Measurements from ENCODE around the gene RAD51B. TPM values are rescaled to one million over a fixed set of nuclear protein-coding genes. Genes with fewer than 3 reads are reported as not detected.

The RAD51B gene
- polyA plus RNA-seq, 4 donors: 10.6 to 13.2 (median 11.3) TPM

DNA sequence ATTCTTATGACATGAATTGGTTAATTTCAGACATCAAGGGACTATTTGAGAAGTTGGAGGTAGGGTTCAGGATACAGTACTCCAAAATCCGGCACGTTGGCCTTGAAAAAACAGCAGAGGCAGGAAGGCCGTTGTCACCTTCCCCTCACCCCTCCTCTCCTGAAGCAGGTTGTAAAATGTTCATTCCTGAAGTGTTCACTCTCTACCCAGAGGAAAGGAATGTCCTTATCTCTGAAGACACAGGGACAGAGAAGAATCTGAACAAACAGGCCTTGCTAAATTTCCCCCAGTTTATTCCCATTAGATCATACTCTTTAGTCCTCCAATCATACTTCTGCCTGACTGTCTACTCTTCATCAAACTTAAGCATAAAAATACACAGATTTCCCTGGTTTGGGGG is 659.7 kb downstream of the RAD51B start:
- no peak for DNase-seq (ENCODE audit: low read depth in 4 of 4, low spot score in 2 of 4)

DNA sequence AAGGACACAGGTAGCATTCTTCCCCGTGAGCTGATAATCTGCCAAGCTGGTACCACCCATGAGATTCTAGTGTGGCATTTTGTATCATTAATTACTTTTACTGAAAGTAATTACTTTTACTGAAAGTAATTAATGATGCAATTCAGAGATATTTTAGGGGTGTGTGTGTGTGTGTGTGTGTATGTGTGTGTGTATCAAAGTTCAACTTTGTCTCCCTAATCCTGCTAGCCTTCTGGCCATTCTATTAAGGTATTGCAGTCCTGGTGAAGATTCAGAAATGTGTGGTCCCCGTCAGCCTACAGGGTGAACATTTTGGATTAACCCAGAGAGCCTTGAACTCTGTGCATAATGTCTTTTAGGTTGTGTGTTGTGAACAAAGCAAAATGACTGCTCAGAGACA is 662.4 kb downstream of the RAD51B start:
- DNase-seq (ENCODE audit: low read depth in 4 of 4, low spot score in 2 of 4): no peak

DNA sequence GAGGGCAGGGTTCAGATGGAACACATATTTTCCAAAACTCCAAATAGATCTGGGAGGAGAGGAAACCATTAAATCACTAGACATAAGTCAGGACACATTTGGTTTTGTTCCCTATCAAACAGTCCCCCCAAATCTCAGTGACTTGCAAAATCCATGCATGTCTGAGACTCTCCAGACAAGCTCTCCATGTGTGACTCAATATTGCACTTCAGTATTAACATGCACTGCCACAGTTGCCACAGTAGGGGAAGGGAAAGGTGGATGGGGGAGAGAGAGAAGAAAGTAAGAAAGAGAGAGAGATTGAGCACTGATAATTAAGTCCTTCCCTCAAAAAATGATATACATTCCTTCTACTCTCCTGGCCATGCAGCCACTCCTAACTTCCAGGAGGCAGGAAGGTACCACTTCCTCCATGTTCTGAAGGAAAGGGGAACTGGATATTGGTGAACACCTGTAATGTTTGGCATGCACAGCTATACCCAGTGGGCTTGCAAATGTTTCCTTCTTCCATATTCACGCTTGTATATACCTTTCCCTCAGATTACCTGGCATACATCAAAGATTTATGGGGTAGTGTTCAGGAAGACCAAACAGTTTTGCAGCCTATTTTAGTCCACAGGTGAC is 663.3 kb downstream of the RAD51B start:
- DNase-seq (ENCODE audit: low read depth in 4 of 4, low spot score in 2 of 4): no peak

DNA sequence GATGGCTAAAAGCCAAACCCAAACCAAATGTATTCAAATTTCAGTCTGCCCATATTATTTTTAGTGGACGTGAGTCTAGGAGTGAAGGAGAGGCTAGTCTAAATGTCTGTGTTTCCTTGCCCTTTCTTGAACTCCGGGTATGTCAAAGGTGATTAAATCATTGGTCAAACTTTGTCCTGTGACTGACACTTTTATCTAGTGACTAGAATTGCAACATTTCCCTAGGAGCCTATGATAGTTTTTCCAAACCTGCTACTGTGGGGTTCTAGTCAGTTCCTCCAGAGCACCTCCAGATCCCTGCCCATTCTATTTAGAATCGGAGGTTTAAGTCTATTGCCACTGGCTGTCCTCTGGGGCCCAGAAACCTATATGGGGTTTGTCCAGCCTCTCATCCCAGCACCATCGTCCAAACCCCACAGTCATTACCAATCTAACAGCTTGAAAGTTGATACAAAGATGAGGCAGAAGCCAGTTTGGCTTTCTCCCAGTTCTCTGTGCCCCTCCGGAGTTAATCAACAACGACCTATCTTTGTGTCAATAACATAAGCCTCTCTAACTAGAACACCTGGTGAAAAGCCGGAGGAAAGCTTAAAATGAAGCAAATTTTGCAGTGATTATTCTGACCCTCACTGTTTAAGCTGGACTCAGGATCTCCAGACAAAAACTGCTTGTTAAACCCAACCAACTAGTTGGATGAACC is 666.6 kb downstream of the RAD51B start:
- no peak for DNase-seq (ENCODE audit: low read depth in 4 of 4, low spot score in 2 of 4)

DNA sequence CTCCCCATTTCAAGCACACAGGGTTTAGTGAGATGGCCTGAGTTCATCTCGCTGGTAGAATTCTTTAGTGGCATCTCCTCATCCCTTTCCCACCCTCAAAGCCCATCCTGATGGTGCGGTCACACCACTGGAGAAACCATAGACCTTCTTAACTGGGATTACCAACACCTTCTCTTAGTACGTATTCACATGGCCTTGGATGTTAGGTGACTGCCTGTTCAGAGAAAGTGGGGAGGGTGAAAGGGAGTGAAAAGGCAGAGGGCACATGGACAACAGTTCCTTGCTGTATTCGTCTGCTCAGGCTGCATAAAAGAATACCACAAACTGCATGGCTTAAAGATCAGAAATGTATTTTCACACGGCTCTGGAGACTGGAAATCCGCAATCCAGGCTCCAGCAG is 667.2 kb downstream of the RAD51B start:
- no peak for DNase-seq (ENCODE audit: low read depth in 4 of 4, low spot score in 2 of 4)

DNA sequence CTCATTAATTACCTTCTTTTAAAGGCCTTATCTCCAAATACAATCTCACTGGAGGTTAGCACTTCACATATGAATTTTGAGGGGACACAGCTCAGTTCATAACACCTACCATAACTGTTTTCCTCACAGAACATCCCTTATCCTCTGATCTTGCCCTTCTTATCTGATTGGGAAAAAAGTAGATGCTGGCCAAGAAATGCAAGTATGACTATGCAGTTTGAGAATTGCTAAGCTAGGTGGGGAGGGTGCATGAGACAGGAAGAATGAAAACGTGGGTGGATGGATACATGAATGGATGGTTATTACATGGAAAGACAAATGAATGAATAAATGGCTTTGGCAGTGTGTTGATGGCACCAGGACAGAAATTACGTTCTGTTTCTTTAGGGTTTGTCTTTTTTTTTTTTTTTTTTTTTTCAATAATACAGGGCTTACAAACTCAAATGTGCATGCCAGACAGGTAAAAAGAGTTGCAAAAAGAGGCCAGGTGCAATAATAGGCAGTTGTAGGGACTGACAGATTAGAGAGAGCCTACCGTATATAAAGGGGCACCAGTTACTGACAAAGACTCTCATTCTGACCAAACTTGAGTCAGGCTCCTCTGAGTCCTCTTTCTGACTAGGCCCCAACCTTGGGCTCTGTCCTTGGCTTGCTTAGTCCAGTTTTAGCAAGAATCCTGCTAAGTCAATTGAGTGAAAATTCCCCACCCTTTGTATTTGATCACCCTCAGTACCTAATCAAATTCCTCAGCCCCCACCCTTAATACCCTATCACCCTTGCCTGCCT is 668.4 kb downstream of the RAD51B start:
- no peak for DNase-seq (ENCODE audit: low read depth in 4 of 4, low spot score in 2 of 4)

DNA sequence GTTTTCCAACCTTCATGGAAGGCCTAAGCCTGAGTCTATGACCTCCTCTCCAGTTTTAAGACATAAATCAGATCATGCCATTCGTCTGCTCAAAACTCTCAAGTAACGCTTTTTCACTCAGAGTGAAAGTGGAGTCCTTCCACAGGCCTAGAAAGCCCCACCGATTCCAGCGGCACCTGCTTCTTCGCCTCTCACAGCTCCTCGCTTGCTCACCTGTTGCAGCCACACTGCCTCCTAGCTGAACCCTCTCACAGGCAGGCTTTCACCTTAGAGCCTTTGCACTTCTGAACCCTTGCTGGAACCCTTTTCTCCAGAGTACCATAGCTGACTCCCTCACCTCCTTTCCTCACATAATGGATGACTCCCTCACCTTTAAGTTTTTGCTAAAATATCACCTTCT is 672.2 kb downstream of the RAD51B start:
- DNase-seq (ENCODE audit: low read depth in 4 of 4, low spot score in 2 of 4): no peak

DNA sequence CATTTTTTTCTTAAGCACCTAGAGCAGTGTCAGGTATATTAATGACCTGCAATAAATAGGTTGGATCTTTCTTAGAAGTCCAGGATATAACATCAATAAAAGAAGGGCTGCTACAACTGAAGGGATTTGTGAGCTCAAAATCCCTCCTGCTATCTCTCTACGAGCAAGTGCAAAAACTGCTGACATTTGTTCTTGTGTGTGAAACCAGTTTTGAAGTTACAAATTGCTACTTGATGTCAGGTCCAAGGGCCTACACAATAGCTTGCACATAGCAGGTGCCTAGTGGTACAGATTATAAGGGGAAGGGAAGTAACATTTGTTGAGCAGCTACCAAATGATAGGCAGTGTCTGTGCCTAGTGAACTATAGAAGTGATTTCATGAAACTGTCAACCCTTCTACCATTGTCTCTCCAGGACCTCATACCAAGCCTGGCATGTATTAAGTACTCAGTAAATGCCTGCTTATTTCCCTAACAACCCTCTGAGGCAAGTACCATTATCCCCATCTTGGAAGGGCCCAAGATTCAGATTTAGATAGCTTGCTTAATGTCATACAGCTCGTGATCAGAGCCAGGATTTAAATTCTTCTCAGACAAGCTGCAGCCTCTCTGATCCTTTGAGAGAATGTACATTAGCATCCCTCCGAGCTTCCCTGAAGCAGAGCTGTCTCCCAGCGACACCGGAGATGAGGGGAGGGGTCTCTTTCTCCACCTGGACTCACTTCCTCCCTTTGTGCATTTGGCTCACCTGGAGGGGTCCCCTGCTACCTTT is 673.0 kb downstream of the RAD51B start:
- no peak for DNase-seq (ENCODE audit: low read depth in 4 of 4, low spot score in 2 of 4)

DNA sequence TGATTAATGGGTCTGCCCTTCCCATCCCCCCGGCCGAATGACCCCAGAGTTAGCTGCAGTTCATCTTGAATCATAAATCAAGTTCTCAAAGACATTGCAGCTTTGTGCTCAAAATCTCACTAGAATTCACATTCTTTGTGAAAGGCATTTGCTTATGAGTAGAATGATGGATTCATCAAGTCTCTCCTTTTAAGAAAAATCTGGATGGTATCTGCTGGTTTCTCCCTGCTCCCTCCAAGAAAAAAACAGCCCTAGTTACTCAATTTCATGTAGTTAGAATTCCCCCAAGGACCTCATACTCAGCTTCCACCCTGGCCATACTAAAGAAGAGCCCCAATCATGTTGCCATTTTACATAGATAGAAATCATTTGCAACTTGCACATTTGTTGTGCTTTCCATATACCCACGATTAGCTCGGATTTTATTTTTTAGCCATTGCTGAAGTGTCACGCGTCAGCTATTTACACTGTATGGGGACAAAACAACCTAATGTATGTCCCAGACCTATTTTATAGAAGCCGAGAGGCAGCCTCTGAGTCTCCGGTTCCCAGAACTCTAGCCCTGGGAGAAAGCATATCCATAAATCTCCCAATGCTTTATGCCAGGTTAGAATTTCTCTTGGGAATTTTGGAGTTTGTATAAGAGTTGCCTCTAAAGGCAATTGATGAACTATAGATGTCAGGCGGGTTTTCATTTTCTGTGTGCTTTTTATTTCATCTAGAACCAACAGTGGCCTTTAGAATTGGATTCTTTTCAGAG is 673.8 kb downstream of the RAD51B start:
- no peak for DNase-seq (ENCODE audit: low read depth in 4 of 4, low spot score in 2 of 4)

DNA sequence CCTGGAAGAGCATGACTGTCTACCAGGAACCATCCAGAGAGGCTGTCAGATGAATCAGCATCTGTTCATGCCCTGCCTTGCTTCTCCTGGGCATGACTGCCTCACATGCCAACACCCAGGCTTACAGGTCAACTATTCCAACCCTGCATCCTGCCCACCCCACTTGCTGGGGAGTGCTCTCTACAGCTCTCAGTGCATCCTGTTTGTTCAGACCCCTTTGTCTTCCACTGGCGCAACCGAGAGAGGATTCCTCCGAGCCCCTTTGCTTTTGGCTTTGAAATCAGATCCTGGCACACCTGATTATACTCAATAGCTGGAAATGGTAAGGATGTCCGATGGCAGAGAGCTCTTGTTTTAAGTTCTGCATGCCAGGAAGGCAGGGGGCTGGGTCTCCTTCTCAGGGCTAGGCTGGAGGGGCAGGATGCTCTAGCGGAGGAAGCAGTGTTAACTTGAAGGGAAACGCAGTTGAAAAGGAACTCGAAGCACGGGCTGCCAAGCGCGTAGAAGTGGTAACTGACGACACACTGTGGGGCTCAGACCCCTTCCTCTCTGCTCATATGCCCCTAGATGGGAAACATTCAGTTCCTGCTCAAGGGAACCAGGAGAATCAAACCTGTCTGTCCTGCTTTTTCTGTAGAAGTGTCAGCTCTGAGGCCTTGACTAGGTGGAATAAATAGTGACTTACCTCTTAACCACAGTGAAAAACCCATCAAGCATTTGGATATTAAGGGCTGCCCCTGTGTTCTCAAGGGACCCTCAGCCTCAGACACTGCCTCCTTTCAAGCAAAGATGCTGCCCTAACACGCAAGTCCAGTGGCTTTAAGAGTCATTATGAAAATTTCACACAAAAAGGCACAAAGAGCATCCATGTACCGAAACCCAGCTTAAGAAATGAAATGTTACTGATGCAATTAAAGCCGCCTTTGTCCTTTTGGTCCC is 675.8 kb downstream of the RAD51B start:
- no peak for DNase-seq (ENCODE audit: low read depth in 4 of 4, low spot score in 2 of 4)

DNA sequence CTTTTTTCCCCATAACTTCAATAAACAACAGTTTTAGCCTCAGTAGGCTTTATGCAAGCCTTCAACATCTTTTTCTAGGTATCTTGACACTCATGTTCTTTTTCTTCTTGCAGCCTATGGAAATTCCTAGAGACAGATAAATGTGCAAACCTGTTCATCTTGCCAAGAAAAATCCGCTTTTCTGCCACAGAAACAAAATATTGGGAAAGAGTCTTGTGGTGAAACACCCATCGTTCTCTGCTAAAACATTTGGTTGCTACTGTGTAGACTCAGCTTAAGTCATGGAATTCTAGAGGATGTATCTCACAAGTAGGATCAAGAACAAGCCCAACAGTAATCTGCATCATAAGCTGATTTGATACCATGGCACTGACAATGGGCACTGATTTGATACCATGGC is 677.4 kb downstream of the RAD51B start:
- no peak for DNase-seq (ENCODE audit: low read depth in 4 of 4, low spot score in 2 of 4)

DNA sequence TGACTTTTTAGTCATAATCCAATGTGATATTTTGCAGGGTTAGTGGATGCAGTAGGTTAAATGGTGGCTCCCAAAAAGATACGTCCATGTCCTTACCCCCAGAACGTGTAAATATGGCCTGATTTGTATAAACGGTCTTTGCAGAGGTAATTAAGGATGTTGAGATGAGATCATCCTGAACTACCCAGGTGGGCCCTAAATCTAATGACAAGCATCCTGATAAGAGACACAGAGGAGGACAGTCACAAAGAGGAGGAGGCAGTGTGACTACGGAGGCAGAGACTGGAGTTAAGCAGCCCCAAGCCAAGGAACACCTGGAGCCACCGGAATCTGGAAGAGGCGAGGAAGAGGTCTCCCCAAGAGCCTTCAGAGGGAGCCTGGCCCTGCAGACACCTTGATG is 679.9 kb downstream of the RAD51B start:
- DNase-seq (ENCODE audit: low read depth in 4 of 4, low spot score in 2 of 4): no peak

DNA sequence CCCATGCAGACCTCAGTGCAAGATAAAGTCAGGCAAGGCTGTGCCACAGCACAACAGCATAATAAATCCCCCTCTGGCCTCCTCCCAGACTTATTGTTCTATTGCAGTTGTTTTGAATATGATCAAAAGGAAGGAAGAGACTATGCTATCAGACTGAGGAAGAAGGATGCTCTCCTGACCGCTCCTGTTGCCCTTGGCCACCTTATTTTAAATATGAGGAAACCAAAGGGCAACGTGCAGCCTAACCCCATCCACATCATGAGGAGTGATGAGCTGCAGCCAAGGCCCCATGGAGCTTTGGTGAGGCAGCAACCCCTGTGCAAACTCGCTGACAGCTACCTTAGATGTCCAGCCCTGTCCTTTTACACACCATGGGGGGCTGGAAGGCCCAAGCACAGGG is 681.6 kb downstream of the RAD51B start:
- DNase-seq (ENCODE audit: low read depth in 4 of 4, low spot score in 2 of 4): no peak

DNA sequence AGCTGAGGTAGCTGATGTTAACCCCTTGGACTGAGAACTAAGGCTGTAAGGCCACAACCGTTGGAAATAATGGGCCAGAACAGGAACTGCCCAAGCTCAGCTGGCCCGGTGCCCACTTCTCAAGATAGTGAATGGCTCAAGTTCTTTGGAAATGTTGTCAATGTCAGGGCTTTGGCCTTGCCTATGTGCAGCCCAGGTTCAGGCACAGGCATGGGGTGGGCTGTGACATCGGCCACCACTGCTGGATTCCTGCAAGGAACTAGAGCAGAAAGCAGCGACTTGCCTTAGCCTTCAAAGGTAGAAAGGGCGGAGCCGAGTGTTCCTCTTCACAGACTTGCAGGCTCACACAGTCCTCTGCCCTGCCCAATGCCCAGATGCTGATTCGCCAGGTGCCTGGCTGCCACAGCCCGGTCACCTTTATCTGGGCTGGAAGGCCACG is 682.1 kb downstream of the RAD51B start:
- DNase-seq (ENCODE audit: low read depth in 4 of 4, low spot score in 2 of 4): no peak

DNA sequence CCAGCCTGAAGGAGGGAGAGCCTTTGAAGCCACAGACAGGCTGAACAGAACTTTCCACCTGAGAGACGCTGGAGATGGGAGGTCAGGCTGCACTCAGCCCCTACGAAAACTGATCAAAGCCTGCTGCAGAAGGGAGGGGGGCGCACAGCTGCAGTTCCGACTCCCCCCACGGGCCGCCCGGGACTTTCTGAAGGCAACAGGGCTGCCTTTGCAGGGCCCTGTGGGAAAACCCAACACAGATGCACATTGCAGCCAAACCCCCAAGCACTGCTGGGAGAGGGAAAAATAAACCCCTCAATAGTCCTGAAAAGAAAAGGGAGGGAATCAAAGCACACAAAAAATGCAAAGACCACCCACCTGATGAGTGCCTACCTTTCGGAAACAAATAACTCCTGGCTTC is 682.7 kb downstream of the RAD51B start:
- DNase-seq (ENCODE audit: low read depth in 4 of 4, low spot score in 2 of 4): no peak

DNA sequence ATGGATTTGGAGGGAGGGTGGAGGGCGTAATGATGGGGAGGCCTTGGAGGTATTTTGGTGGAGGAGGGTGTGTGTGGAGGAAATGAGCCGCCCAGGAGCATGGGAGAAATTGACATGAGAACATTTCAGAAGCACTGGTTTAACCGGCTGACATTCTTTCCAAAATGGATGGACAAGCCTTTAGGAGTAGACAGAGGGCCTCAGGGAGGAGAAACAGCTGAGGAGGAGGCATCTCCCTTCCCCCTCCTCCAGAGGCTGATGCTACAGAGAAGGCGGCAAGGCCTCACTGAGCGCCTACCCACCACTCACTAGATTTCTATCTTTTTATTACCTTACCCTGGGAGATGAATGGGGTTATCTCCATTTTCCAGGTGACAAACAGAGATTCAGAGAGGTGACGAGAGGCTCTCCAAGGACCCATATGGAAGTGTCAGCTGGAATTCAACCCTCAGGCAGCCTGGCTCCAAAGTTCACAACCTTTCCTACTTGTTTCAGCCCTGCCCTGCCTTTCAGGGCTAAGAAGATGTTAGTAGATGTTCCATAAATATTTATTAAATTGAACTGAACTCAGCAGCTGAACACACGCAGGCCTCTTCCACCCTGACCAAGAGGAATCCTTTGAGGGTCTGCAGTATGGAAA is 683.7 kb downstream of the RAD51B start:
- no peak for DNase-seq (ENCODE audit: low read depth in 4 of 4, low spot score in 2 of 4)

DNA sequence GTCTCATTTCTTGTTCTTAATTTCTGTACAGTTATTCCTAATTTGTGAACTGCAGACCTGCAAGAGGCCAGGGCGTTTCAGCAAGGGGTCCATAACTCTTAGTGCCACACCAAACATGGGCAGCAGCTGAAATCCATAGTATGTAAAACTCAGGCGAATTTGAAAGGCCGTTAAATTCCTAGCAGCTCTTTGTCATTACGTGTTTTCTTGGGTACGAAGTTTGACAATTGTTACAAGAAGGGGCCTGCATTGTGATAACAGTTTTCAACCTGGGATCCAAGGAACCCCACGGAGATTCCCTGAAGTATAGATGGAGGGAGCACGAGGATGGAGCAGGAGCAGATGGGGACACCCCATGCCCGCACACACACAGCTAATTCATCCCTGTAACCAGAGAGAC is 685.3 kb downstream of the RAD51B start:
- DNase-seq (ENCODE audit: low read depth in 4 of 4, low spot score in 2 of 4): no peak

DNA sequence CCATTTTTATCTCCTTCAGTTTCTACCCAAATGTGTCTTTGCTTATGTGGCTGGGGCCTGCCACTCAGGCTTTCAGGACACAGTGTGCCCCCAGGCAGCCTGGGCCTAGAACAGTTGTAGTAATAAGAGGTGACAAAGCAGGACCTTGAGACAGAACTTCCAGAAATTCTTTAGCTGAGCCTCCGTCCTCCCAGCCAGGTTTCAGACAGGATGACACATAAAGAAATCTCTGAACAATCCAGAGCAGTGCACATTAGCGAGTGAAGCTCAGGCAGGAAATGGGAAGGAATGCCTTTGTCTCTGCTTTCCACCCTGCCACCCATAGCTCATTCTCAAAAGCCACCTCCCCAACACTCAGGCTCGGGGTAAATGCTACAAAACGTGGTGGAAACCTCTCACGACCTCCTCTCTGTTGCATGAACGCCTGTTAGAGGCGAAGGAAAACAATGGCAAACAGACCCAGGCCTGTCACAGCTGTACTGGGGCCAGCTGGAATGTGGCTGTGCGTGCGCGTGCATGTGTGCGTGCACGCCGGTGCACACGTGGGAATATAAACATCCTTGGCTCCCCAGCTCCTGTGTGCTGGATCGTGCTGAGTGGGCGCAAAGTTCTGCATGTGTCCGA is 686.6 kb downstream of the RAD51B start:
- DNase-seq (ENCODE audit: low read depth in 4 of 4, low spot score in 2 of 4): no peak
